NCI-H524 treated with DMSO at 0.1 percent for 48 hours (cell line): ENCODE measurements around the gene TLE1.
"Not testable (repeated sequence)": the region's sequence is repeated elsewhere in the genome, so short reads cannot be mapped to it uniquely, and the experiment has no call there.

ENCODE experiments used
- DNase-seq: peaks from one replicate; lab custom pipeline; 2025; lab: John Stamatoyannopoulos, UW

The TLE1 gene

DNA sequence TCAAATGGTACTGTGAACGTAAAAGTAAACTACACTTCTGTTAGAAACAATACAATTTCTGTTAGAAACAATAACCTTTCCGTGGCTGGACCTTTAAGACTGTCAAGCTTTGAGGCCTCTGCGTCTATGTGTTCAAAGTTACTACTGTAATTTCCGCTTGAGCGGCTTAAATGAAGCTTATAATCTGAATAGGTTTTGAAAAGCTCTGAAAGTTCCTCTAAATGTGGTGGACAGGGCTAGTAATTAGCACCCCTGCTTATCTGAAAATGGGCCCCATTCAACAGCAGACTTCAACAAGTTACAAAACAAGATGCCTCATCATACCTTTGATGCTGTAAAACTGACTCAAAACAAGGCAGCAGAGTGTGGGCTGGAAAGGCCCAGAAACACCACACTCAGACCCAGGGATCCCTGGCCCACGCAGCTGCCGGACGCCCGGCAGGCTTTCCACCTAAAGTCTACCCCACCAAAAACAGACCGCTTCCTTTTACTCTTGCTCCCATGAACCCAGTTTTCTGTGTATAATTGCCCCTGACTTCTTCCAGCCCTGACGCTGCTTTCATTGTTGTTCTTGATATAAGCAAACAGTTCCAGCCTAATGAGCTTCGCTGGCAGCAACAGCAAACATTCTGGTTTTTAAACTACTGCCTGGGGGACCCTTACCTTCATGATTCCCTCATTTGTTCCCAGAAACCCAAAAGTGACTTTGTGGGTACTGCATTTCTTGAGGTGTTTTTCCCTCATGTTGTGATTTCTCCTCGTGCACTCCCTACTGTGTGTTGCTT lies 66.7 kb downstream of the TLE1 start:
- no peak for DNase-seq

DNA sequence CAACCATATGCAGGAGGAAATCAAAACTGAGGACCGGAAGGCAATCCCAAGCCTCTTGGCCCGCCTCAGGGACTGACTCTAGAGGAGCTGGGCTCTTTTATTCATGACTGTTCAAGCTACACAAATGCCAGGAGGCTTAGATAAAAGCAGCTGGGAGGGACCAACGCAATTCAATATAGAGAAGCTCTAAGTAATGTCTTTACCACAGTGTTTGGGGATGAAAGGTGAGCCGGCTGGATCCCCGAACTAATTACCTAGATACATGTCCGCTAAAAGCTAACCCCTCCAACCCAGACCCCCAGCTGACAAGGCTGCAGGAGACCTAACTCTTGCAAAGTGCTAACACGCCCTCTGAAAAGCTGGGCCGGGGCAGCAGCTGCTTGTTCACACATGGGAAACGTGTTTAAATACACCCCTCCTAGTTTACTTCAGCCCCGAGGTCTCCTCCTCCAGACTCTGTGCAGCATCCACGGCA lies 67.5 kb downstream of the TLE1 start:
- no peak for DNase-seq

- no peak for DNase-seq
Observed at GRCh38 chr9:81621118-81621517, 68.2 kb downstream of the TLE1 start.

- DNase-seq: no peak
Observed at GRCh38 chr9:81620002-81620390, 69.4 kb downstream of the TLE1 start.

GRCh38 chr9:81619353-81620001 lies 69.9 kb downstream of the TLE1 start:
- DNase-seq: no peak

- no peak for DNase-seq
Observed at GRCh38 chr9:81618923-81619322, 70.4 kb downstream of the TLE1 start.

GRCh38 chr9:81616141-81616540 lies 73.2 kb downstream of the TLE1 start:
- DNase-seq: no peak

- no peak for DNase-seq
Observed at GRCh38 chr9:81614335-81614734, 75.0 kb downstream of the TLE1 start.

- no peak for DNase-seq
Observed at GRCh38 chr9:81613002-81613812, 76.1 kb downstream of the TLE1 start.

DNA sequence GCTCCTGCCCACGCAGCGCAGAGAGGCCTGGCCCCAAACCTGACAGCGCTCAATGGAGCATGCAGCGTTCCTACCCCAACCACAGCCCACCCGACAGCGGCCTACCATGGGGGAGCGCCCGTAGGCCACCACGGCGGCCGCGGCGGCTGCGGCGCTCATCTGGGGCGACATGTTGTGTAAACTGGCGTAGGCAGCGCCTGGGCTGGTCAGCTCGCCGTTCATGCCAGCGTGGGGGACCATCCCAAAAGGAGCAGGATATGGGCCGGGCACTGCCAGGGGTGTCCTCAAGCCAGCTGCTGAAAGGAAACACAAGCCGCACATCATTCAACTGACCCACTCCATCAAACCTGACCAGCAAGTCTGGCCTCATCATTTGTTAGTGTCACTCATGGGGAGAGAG lies 77.7 kb downstream of the TLE1 start:
- DNase-seq: no peak

DNA sequence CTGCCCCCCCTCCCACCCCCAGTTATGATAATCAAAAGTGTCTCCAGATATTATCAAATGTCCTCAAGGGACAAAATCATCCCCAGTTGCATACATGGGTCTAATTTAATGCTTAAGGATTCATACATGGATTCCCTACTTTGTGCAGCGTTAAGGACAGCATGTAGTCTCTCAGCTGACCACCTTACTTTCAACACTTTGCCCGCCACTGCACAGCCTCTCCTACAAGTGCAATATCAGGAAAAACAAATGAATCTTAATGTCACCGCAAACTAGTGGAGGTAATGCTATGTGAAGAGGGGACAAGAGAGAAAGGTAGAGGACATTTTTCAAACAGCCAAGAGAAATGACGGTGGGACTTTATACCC lies 78.6 kb downstream of the TLE1 start:
- no peak for DNase-seq

DNA sequence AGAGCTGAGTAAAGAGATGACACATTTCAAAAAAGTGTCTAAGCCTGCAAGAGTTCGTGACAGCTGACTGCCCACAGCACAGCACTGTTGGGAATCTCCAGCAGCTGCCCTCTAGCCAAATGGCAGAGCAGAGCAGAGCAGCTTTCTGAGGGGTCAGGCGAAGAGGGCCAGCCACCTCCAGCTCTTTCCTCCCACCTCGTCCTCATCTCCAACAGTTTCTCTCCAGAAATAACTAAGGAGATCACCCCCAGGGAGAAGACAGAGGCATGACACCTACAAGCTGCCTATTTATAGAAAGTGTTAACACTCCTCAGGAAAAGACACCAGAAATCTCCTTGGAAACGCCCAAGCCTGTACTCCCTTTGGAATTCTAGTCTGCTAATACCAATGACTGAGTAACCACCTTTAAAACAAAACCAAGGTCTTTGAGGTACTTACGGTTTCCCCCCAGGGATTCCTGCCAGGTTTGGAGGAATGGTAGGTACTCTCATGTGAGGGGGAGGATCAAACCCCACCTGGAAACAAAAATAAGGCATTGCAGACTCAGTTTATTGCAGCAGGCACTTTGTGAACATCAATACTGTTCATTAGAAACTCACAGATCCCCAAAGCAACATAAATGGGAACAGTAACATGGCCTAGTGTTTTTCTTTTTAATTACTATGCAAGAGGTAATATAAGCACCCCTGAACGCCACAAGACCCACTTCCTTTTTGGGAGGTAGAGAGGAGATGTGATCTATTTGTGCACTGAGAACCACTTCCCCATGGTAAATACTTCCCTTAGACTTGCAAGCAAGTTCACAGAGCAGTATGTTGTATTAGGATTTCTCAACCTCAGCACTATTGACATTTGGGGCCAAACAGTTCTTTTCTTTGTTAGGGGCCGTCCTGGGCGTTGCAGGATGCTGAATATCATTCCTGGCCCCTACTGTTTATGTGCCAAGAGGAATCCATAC lies 79.3 kb downstream of the TLE1 start:
- no peak for DNase-seq

DNA sequence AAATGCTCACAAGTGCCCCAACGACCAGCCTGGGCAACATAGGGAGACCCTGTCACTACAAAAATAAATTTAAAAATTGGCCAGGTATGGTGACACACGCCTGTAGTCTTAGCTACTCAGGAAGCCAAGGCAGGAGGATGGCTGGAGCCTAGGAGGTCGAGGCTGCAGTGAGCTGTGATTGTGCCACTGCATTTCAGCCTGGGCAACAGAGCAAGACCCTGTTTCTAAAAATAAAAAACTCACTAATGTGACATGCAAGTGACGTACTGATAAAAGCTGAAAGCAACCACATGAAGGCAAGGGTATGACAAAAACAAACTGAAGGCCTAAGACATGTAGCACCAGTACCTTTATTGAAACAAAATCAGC lies 81.1 kb downstream of the TLE1 start:
- DNase-seq: no peak

DNA sequence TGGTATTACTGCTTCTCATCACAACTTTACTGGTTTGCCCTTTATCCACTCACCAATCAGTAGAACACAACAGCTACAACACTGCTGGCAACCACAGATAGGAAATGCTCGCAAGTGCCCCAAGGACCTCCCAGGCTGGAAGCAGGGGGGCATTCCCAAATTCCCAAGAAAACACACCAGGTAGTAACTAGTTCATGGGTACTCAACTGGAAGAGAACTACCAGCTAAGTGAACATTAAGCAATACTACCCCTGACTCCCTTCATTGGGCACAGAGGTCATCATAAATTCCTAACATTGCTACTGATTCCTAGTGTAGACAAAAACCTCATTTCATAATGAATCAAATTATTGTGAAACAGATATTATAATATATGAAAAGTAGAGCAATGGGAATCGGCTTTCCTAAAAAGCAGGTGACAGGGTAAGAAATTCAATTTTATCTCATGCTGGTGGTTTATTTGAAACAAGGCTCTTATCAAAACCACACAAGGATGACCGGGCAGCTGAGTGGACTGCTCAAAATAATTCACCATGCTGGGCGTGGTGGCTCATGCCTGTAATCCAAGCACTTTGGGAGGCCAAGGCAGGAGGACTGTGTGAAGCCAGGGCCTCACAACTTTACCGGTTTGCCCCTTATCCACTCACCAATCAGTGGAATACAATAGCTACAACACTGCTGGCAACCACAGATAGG lies 81.6 kb downstream of the TLE1 start:
- no peak for DNase-seq

DNA sequence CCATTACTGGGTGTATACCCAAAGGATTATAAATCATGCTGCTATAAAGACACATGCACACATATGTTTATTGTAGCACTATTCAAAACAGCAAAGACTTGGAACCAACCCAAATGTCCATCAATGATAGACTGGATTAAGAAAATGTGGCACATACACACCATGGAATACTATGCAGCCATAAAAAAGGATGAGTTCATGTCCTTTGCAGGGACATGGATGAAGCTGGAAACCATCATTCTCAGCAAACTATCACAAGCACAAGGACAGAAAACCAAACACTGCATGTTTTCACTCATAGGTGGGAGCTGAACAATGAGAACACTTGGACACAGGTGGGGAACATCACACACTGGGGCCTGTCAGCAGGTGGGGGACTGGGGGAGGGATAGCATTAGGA lies 83.1 kb downstream of the TLE1 start:
- not testable (repeated sequence) for DNase-seq

- no peak for DNase-seq
Observed at GRCh38 chr9:81605170-81605670, 84.1 kb downstream of the TLE1 start.

- DNase-seq: no peak
Observed at GRCh38 chr9:81604306-81605169, 84.8 kb downstream of the TLE1 start.

- DNase-seq: no peak
Observed at GRCh38 chr9:81602887-81603680, 86.3 kb downstream of the TLE1 start.
